NCI-H526 treated with DMSO at 0.1 percent for 48 hours (cell line): ENCODE measurements around the gene TOB2.
"Not testable (repeated sequence)": the region's sequence is repeated elsewhere in the genome, so short reads cannot be mapped to it uniquely, and the experiment has no call there.

Experiments used
- DNase-seq: peaks from one replicate; lab custom pipeline; 2025; lab: John Stamatoyannopoulos, UW

Gene TOB2

DNA sequence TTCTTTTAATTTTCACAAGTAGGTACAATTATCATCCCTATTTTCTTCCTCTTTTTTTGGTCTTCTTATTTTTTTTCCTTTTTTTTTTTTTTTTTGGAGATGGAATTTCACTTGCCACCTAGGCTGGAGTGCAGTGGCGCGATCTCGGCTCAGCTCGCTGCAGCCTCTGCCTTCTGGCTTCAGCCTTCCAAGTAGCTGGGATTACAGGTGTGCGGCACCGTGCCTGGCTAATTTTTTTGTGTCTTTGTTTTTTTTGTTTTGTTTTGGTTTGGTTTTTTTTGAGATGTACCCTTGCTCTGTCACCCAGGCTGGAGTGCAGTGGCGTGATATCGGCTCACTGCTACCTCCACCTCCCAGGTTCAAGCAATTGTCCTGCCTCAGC lies 16.7 kb downstream of the TOB2 start:
- no peak for DNase-seq

DNA sequence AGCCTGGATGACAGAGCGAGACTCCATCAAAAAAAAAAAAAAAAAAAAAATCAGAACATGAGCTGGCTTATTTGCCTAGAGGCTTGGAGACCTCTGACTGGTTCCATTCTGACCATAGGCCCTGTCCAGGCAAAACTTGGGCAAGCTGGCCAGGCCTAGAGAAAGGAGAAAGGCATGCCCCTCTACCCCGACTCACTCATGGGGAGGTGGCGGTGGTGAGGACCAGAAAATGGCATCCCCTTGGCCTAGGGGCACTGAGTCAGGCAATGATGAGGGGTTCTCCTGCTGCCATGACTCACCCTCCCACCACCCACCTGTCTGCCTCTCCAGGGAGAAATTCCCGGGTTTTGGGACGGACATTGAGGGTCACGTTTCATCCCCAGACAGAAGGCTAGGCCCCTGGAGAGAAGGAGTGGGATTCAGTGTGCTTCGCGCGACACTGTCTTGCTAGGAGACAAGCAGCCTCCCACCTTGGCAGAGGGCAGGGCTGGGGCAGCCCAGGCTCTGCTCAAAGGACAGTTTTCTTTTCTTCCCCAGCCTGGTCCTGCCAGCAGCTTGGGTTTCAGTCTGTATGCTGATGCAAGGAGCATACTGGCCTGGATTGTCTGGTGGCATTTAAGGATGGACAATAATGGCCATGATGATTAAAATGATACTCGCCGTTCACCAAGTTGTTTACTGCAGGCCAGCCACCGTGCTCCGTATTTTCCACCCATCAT lies 17.2 kb downstream of the TOB2 start:
- DNase-seq = no peak

DNA sequence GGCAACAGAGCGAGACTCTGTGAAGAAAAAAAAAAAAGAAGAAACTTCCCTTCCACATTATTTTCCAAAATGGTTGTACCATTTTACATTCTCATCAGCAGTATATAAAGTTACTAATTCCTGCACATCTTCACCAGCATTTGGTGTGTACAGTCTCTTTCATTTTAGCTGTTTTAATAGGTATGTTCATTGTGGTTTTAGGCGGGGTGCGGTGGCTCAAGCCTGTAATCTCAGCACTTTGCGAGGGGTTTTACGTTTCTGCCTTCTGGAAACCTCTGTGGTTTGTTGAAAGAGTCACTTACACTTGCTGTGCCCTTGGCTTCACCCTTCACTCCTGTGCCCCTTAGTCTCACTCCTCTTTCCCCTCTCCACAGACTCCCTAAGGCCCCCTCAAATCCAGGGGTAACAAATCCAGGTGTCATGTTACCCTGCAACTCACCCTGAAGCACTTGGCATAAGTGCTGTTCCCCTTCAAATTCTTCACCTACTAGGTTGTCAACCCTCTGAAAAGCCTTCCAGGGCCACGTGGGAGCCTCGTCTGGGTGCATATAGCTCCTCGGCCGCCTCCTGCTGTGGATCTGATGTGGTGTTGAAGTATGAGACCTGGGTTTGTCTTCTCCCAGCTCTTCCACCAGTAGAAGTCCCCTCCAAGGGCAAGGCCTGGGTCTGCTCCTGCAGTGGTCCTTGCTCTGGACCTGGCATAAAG lies 20.8 kb downstream of the TOB2 start:
- no peak for DNase-seq

DNA sequence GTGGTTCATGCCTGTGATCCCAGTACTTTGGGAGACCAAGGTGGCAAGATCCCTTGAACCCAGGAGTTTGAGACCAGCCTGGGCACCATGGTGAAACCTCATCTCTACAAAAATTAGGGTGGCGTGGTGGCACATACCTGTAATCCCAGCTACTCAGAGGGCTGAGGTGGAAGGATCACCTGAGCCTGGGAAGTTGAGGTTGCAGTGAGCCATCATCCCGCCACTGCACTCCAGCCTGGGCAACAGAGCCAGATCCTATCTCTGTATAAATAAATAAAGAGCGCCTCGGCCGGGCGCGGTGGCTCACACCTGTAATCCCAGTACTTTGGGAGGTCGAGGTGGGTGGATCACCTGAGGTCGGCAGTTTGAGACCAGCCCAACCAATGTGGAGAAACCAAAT lies 27.9 kb downstream of the TOB2 start:
- no peak for DNase-seq

DNA sequence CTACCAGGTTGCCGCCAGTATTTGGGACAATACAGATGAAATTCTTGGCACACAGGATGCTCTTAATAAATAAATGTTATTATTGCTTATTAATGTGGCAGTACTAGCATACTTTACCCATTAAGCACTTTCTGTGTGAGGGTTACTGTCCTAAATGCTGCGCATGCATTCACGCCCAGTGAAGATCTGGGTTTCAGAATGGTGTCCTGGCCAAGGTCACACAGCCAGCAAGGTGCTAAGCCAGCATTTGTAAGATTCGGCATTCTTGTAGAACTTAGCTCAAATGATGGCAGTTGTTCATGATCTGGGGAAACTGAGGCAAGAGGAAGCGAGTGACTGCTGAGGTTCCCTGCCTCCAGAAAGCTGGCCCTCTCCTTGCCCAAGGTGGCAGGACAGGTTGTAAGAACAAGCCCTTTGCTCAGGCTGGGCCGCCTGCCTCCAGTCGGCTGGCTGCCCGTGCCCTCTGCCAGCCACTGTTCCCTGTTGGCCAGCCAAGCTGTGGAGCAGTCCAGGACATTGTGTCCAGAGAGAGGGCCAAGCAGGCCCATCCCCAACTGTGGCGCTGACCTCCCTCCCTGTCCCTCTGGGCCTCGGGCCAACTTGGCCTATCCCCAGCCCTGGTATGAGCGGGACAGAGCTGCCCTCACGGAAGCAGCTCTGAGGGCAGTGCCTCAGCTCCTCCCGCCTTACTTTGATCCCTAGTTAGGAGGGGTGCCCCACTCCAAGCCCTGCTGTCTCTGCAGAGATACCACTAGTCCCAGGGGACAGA lies 28.8 kb downstream of the TOB2 start:
- DNase-seq = no peak

DNA sequence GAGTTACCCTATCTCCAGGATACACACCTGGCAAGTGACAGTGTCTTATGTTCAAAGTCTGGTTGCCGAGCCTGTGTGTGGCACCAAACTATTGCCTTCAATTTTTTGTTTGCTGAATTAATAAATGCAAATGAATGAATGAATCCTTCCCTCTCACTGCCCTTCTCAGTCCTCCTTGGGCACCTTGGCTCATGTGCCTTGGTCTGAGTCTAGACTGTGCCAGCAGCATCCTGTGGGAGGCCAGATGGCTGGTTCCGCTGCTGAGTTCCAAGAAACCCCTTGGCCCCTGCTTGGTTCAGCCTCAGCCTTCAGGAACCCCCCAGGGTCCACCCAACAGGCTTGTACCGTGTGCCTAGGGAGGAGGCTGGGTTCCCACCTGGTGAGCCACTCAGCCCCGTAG lies 31.0 kb downstream of the TOB2 start:
- no peak for DNase-seq

DNA sequence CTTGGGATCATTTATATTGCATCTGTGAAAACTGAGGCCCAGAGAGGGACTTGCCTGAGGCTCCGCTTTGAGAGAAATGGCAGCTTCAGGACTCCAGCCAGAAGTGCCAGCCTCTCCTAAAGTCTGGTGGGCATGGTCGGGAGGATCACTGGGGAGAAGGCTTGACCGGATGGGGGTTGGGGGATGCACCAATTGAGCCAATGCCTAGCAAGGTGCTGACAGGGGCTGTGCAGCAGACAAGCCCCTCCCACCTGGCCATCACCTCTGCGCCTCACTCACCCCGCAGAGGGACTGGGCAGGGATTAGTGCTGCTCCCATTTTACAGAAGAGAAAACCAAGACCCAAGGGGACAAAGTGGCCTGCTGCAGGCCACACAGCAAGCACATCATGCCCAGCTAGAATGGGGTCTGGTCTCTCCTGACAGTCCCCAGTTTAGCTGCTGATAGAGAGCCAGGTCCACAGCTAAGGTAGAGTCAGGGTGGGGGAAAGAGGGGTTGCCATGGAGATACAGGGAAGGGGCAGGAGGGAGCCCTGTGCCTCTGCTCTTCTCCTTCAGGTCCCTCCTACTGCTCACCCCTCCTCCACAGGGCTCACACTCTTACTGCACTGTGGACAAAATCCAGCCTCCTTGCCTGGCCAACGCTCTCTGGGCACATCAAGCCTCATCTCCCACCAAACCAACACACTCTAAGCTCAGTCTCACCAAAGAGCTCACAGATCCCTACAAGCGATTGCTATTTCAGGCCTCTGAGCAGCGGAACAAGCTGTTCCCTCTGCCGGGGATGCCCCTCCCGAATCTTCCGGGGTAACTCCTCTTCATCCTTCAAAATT lies 35.4 kb downstream of the TOB2 start:
- no peak for DNase-seq

DNA sequence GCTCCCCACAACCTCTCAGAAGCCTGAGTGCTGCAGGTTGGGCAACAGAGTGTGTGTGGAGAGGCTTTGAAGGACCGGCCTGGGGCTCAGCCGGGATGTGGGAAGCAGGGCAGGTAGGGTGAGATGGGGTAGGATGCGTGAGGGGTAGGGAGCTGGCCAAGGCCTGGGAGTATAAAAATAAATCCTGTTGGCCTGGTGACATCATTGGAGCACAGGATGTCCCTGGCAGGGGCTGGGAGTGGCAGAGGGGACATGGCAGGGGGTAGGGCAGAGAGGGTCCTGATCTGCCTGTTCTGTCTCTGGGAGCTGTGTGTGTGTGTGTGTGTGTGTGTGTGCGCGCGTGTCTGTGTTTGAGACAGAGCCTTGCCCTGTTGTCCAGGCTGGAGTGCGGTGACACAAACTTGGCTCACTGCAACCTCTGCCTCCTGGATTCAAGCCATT lies 36.3 kb downstream of the TOB2 start:
- no peak for DNase-seq

DNA sequence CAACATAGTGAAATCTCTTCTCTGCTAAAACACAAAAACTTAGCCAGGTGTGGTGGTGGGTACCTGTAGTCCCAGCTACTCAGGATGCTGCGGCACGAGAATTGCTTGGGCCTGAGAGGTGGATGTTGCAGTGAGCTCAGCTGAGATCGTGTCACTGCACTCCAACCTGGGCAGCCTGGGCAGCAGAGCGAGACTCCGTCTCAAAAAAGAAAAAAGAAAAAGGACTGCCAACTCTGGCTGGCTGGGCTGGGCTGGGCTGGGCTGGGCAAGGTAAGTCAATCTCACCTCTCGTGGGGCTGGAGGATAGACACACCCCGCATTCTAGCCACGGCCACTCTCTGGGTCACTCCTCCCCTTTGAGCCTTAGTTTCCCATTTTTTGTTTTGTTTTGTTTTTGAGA lies 37.9 kb downstream of the TOB2 start:
- no peak for DNase-seq

DNA sequence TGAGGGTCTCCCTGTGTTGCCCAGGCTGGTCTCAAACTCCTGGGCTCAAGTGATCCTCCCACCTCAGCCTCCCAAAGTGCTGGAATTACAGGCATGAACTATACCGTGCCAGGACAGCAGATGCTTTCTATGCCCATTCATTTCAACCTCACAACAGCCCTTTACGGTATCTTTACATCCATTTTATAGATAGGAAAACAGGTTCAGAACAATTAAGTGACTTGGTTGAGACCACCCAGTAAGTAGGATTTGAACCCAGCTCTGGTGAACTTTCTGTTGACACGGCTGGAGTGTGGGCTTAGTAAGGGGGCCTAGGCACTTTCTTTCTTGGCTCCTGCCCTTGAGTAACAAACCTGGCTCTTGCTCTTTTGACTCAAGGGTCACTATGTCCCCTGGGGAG lies 39.2 kb downstream of the TOB2 start:
- no peak for DNase-seq

DNA sequence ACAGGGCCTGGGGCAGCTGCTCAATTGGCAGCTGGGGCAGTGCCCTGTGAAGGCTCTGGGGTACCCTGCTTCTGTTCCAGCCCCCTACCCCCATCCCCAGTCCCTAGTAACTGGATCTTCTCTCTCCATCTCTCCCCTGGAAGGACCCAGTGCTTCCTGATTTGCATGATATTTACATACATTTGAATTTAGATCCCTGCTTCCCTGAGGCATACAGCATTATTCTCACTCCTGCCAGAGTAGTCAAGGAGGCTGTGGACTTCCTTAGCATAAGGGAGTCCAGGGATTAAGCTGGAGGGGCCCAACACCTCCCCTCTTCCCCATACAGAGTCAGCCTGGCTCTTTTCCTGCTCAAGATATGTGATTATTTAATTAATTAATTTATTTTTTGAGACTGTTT lies 40.2 kb downstream of the TOB2 start:
- DNase-seq = peak; percentile 87

DNA sequence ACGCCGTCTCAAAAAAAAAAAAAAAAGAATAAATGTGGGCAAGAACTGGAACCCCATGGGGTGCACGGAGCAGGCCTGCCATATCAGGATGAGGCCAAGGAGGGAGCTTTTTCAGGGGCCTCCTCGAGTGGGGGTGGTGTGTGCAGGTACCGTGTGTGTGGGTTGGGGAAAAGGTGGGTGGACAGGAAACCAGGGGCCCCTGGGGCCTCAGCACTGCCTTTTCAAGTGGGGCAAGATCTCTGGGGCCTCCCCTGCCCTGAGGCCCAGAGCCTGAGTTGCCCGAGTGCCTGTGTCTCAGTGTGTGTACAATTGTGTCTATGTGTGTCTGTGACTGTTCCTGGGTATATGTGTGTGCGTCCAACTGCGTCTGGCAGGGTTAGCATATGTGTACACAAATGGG lies 41.0 kb downstream of the TOB2 start:
- DNase-seq = no peak

DNA sequence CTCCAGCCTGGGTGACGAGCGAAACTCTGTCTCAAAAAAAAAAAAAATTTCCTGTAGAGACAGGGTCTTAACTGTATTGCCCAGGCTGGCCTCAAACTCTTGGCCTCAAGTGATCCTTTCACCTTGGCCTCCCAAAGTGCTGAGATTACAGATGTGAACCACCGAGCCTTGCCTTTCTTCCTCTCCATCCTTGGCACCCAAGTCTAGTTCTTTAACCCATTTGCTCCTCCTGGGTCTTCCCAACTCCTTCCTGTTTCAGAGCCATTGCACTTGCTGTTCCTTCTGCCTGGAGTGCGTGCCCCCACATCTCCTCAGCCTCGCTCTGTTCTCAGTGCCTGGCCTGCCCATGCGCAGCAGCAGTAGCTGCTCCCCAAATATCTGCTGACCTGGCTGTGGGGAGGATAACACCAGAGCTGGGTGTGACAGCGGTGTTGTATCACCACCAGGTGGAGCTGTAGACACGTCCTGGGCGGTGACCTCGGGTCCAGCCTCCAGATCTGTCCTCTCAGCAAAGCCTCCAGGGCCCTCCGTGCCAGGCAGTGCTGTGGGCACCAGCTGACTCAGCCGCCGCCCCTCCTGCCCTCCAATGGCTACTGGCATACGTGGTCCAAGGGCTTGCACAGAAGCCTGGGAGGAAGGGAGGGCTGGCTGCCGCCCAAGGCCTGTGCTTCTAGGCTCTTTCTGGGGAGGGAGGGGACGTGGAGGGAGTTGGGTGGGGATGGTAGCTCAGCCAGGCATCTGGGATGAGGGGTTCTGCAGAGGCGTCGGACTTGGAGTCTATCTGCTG lies 42.9 kb downstream of the TOB2 start:
- peak; percentile 15 for DNase-seq

DNA sequence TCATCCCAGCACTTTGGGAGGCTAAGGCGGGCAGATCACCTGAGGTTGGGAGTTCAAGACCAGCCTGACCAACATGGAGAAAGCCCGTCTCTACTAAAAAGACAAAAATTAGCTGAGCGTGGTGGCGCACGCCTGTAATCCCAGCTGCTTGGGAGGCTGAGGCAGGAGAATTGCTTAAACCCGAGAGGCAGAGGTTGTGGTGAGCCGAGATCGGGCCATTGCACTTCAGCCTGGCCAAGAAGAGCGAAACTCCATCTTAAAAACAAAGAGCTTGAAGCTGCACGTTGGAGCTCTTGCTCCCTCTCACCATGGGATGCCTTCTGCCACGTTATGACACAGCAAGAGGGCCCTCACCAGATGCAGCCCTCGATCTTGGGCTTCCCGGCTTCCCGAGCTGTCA lies 43.8 kb downstream of the TOB2 start:
- DNase-seq = not testable (repeated sequence)

DNA sequence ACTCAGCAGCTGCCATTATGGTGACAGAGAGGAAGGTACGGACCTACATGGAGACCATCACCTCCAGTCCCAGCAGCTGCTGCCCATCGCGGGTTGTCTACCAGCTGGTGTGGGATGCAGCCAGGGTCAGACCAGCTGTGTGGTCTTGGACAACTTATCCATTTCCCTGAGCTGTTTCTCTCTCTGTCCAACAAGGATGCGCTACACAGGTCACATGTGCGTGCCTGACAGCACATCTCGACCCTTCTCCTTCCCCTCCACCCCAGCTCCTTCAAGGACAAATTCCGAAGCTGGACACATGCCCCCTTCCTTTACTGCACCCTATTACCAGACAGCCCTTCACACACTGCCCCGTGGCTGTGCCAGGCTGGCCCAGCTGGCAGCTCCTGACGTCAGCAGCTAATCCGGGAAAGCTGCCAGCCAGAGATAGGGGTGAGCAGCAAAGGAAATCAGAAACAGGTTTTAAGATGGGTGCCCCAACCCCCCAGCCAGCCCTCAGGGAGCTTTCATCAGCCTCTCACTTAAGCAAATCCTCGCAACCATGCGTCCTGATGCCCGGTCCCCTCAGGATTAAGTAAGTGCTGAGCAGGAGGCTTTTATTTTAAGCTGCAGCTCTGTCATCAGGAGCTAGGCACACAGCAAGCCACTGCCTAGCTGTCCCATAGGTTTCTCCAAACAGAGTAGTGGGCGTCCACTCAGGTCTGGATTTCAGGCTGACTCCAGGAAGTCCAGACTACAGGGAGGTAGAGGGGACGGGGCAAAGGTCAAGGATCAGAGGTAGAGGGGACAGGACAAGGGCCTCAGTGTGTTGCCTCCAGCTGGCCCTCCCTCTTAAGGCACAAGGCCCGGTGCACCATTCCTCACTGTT lies 44.6 kb downstream of the TOB2 start:
- no peak for DNase-seq

DNA sequence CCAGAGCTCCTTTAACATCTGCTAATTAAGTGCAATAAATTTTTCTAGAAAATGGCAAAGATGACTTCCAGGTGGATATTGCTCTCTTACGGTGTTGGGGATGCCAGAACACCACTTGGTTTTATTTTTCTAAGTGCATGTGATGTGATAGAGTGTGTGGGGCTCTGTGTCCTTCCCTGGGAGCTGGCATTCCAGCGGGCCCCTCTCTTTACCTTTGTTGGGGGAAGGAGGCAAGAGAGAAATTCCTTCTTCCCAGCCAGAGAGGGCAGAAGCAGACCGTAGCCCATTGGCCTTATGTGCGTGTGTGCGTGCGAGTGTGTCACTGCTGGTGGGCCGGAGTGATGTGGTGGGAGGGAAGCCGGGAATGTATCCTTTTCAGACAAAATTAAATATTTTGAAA lies 47.7 kb downstream of the TOB2 start:
- no peak for DNase-seq

DNA sequence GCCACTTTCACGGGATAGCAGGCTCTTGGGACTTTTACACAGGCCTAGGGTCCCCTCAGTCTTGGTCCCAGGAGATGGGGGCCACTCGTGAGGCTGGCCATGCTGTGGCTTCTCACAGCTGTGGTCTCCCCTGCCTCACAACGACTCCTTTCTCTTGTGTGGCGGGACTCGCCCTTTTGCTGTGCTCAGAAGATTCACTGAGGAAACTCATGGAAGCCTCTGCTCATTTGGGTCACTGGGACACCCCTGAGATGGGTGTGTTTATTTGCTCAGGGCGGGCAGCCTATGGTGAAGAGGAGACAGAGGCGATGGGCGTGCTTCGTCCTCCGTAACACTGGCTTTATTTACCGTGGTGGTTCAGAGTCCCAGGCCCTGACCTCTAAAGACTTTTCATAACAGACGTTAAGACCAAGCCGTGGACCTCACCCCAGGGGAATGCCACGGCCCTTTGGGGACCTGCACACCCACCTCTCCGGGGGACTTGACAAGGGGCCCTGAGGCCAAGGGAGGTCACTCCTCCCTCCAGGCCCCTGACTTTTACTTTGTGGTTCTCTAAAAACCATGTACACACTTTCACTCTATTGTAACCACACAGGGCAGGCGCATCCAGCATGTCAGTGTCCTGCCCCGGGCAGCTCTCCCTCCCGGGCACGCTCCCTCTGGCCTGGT lies 49.3 kb downstream of the TOB2 start:
- no peak for DNase-seq

DNA sequence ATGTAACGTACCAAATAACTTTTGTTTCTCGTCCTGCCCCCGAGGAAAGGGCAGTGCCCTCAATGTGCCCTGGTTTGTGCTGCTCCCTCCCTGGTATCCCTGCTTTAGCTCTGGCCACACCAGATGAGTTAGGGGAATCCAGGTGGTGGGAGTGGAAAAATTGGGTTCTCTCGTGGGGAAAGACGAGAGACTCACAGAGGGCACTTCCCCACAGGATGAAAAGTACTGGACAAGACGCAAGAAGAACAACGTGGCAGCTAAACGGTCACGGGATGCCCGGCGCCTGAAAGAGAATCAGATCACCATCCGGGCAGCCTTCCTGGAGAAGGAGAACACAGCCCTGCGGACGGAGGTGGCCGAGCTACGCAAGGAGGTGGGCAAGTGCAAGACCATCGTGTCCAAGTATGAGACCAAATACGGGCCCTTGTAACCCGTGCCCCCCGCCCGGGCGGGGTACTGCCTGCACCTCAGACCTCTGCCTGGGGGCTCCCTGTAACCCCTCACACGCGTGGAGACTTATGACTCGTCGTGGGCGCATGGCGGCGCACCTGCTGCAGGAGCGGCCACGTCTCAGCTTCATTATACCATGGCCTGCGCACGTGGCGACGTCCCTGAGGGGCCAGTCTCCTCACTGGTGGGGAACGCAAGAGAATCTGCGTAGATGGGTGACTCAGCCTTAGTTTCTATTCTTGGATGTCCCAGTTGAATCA lies 50.9 kb downstream of the TOB2 start:
- DNase-seq = no peak

DNA sequence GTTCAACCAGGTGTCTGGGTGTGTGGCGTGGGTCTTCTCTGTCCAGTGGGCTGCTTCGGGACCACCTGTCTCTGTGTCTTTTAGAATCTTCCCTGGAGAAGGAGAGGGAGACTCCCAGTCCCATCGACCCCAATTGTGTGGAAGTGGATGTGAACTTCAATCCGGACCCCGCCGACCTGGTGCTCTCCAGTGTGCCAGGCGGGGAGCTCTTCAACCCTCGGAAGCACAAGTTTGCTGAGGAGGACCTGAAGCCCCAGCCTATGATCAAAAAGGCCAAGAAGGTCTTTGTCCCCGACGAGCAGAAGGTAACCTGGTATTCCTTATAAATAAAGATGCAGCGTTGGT lies 52.6 kb downstream of the TOB2 start:
- DNase-seq = no peak
